HL-60/S4 treated with phorbol 12-myristate 13-acetate at 8.2 ng/mL for 4 days and 3 days (cell line): ENCODE measurements around the gene ATP11A.
"Not testable (repeated sequence)": the region's sequence is repeated elsewhere in the genome, so short reads cannot be mapped to it uniquely, and the experiment has no call there.

Experiments
- in situ Hi-C: fragments of 300-500 bp; cut with MboI; formaldehyde crosslinking; loops from 2 replicates; pipeline ENCODE4 v1.15.0; 2022; ENCODE audit warnings: low sequenced_read_pairs

Gene ATP11A

GRCh38 chr13:112833551-112834257, 143.9 kb downstream of the ATP11A start:
- in situ Hi-C loops = no loop called here

DNA sequence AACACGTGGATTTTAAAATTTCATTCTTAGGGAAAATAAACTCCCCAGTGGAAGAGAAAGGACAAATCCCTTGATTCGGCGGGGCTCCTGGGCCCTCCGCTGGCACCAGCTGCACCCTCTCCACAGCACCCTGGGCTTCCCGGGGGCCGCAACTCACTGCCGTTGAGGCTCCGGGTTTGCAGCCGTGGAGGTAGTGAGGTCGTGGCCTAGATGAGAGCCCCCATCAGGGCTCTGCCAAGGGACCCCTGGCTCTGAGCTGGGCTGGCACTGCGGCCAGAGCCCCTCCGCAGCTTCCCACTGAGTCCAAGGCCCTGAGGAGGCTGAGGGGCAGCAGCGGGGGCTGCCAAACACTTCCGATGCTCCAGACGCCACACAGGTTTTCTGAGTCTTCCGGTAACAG, 145.5 kb downstream of the ATP11A start:
- in situ Hi-C loops = no loop called here

DNA sequence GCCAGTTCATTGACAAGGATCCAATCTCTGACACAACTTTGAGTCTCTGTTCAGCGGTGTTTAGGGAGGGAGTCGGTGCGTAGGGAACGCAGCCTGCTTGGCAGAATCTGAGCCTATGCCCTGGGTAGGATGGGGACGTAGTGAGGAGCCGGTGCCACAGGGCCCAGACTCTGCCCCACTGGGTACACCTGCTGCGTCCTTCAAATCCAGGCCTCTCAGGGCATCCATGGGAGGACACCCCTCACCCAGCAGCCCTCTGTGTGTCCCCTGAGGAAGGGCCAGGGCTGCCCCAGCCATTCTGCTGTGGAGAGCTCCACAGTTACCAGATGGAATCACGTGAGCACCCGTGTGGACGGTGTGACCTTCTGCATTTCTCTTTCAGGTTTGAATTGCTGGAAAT, 146.0 kb downstream of the ATP11A start:
- in situ Hi-C loops = no loop called here

- in situ Hi-C loops = no loop called here
Measured at GRCh38 chr13:112836940-112837339, 147.1 kb downstream of the ATP11A start.

- in situ Hi-C loops = no loop called here
Measured at GRCh38 chr13:112837371-112838037, 147.7 kb downstream of the ATP11A start.

DNA sequence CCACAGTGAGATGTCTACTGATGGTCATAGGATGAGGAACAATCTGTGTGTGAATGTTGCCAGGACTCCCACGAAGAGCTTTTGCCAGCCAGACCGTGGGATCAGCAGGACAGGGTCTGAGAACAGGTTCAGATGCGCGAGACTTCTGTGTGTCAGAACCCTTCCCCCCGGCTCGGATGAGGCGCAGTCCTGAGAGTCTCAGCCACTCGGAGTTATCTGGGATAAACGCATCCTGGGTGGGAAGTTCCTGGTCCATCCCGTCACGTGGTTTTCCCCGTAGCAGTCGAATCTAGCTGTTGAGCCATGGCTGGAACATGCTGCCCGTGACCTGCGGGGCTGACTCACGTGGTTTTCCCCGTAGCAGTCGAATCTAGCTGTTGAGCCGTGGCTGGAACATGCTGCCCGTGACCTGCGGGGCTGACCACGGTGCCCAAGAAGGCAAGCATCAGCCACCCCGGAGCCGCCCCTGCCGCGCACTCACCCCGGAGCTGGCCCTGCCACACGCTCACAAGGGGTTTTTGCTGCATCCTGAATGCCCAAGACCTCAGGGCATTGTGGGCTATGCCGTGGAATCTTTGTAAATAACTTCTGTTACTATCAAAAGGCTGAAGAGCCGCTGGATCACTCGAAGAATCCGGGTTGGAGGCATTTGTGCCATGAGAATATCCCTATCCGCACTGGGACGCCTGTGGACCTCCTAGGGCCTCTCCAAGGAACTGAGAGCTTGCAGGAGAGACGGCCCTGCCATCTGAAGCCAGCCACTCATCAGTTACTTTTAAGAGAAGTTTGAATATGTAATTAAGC, 148.4 kb downstream of the ATP11A start:
- in situ Hi-C loops = no loop called here

GRCh38 chr13:112838842-112839117, 148.9 kb downstream of the ATP11A start:
- in situ Hi-C loops = no loop called here

- in situ Hi-C loops = no loop called here
Measured at GRCh38 chr13:112839356-112840105, 149.7 kb downstream of the ATP11A start.

DNA sequence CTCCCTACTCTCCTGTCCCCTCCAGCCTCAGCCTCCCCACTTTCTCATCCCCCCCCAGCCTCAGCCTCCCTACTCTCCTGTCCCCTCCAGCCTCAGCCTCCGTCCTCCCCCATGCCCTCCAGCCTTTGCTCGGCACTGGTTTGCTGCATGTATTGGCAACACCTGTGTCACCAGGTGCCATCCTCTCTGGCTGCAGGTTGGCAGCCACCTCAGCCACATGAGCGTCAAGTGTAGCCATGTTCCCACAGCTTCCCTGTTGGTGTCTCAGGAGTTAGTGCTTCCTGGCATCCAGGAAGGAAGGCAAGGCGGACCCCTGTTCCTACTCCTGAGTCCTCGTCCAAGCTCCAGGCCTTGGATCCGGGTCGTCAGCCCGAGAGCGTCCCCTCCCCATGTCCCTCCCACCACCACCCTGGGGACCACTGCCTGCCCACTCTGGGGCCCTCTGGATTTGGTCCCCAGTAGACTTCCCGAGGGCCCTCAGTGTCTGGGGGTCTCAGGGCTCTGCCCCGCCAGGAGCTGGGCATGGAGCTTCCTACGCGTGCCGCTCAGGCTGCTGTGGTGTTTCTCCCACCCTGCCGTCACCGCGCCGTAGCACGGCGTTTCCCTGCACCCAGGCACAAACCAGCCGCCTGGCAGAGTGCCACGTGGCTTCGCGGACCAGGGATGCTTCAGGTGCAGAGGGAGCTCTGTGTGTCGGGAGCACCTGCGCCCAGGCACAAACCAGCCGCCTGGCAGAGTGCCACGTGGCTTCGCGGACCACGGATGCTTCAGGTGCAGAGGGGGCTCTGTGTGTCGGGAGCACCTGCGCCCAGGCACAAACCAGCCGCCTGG, 150.8 kb downstream of the ATP11A start:
- in situ Hi-C loops = no loop called here

DNA sequence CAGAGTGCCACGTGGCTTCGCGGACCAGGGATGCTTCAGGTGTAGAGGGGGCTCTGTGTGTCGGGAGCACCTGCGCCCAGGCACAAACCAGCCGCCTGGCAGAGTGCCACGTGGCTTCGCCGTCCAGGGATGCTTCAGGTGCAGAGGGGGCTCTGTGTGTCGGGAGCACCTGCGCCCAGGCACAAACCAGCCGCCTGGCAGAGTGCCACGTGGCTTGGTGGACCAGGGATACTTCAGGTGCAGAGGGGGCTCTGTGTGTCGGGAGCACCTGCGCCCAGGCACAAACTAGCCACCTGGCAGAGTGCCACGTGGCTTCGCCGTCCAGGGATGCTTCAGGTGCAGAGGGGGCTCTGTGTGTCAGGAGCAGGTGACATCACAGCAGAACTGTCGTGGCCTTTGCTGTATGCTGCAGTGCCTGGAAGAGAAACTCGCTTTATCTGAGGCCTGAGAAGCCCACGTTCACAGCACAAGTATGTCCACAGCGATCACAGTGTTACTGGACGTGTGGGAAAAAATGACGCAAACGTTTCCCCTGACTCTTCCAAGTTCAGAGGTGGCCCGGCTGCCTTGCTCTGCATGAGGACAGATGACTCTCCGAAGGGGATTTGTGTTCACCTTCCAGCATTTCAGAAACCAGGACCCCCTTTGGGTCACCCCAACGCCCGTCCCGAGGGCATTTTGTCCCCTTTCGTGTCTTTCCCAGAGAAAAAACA, 151.6 kb downstream of the ATP11A start:
- in situ Hi-C loops = not testable (repeated sequence)

GRCh38 chr13:112842343-112842856, 152.6 kb downstream of the ATP11A start:
- in situ Hi-C loops = no loop called here

- in situ Hi-C loops = no loop called here
Measured at GRCh38 chr13:112842931-112843391, 153.1 kb downstream of the ATP11A start.

GRCh38 chr13:112843392-112844111, 153.7 kb downstream of the ATP11A start:
- in situ Hi-C loops = no loop called here

GRCh38 chr13:112844411-112844810, 154.6 kb downstream of the ATP11A start:
- in situ Hi-C loops = no loop called here

GRCh38 chr13:112844879-112845278, 155.0 kb downstream of the ATP11A start:
- in situ Hi-C loops = no loop called here

DNA sequence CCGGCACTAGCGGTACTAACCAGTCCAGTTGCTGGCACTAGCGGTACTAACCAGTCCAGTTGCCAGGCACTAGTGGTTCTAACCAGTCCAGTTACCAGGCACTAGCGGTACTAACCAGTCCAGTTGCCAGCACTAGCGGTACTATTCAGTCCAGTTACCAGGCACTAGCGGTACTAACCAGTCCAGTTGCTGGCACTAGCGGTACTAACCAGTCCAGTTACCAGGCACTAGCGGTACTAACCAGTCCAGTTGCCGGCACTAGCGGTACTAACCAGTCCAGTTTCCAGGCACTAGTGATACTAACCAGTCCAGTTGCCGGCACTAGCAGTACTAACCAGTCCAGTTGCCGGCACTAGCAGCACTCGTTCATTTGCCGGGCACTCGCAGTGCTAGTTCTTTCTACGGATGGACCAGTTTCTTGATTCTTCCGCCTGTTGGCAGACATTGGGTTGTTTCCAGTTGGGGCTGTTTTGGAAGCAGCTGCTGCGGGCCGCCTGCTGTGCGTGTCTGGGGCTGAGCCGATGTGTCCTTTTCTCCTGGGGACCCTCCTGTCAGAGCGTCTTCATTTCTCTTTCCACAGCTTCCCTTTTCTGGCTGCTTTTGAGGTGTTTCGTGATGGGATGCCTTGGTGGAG, 155.8 kb downstream of the ATP11A start:
- in situ Hi-C loops = no loop called here

DNA sequence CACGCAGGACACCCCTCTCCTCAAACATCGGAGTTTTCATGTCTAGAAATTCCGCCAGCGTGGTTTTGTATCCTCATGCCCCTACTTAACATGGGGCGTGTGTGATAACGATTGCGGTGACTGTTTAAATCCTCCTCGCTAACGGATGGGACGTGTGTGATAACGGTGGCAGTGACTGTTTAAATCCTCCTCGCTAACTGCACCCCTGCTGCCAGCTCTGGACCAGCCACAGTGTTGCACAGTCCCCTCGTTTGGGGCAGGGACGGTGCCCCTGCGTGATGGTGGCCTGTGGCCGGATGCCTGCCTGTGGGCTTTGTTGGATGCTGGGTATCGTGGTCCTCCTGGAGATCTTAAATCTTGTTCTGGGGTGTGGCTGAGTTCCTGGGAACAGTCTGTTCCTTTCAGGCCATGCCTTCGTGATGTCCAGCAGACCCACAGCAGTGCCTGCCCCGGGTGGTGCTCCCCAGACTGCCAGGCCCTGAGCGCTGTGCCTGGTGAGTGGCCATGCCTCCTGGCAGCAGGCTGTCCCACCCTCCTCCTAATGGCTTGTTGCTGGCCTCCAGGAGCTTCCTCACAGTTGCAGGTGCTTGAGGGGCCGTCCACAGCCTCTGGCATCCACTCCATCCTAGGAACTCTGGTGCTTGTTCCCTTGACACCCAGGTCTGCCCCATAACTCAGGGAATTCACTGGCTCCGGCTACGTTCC, 156.7 kb downstream of the ATP11A start:
- in situ Hi-C loops = no loop called here

DNA sequence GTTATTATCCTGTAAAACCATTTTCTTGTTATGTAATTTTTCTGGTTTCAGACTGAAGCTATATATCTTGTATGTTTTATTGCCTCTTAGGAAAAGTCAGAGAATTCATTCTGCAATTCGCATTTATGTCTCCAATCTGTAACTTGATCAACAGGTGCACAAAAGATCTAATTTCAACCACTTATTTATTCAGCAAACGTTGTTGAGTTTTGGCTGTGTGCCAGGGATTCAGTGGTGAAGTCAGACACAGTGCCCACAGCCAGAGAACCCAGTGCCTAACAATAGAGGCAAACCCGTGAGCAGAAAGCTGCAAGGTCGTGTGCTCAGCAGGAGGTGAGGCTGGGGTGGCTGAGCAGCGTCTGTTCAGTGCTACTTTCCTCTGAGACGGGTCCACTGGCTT, 159.7 kb downstream of the ATP11A start:
- in situ Hi-C loops = no loop called here
